CD8-positive, alpha-beta memory T cell (primary cell): ENCODE data around the gene CELA2A. TPM values are rescaled to one million over a fixed set of nuclear protein-coding genes. Genes with fewer than 3 reads are reported as not detected.
A peak's percentile ranks its signal among the peaks of the same experiment; 100 is the strongest.

Experiments
- CTCF ChIA-PET: fragments of 350-600 bp; sonication (Branson Sonifier 250); formaldehyde crosslinking; loops from one replicate; lab custom pipeline; 2021; ENCODE audit warnings: antibody characterized with exemption; lab: Charles Lee
- POLR2A ChIA-PET: fragments of 350-600 bp; sonication (Branson Sonifier 250); formaldehyde crosslinking; loops from one replicate; lab custom pipeline; 2021; ENCODE audit warnings: antibody characterized with exemption; lab: Charles Lee
- DNase-seq, 5 donors: peaks; one replicate each; pipeline versions ENCODE4 v3.0.0 to v3.0.0-alpha.2; 2020 to 2022; ENCODE audit warnings: mixed read lengths in 1 of 5
- H3K27ac ChIP-seq: one replicate; pipeline ENCODE4 v1.7.0; 2013; ENCODE audit warnings: low read depth, mild to moderate bottlenecking, low read length, moderate library complexity
- H3K27me3 ChIP-seq: 2 replicates; pipeline ENCODE4 v1.7.0; 2013; ENCODE audit warnings: low read length, mild to moderate bottlenecking; ENCODE audit not compliant: insufficient read depth, poor library complexity, severe bottlenecking
- H3K36me3 ChIP-seq: 2 replicates; pipeline ENCODE4 v1.7.0; 2013; ENCODE audit warnings: mild to moderate bottlenecking, low read length, moderate library complexity; ENCODE audit not compliant: insufficient read depth
- H3K4me1 ChIP-seq: 2 replicates; pipeline ENCODE4 v1.7.0; 2013; ENCODE audit warnings: mild to moderate bottlenecking, low read length, moderate library complexity; ENCODE audit not compliant: insufficient read depth
- H3K4me3 ChIP-seq: 2 replicates; pipeline ENCODE4 v1.7.0; 2013; ENCODE audit warnings: mild to moderate bottlenecking, low read length
- H3K9me3 ChIP-seq: 2 replicates; pipeline ENCODE4 v1.7.0; 2013; ENCODE audit warnings: mild to moderate bottlenecking, low read length
- H3K27ac Mint-ChIP-seq, 8 donors: one replicate each; pipeline ENCODE4 v1.8.0; 2020 to 2021; ENCODE audit warnings: mixed read lengths in 8 of 8, mild to moderate bottlenecking in 6 of 8, inconsistent platforms in 3 of 8, moderate library complexity in 3 of 8
- H3K27me3 Mint-ChIP-seq, 2 donors: one replicate each; pipeline ENCODE4 v1.8.0; 2020 to 2021; ENCODE audit warnings: mixed read lengths in 2 of 2, mild to moderate bottlenecking in 1 of 2, moderate library complexity in 1 of 2
- H3K36me3 Mint-ChIP-seq, 3 donors: one replicate each; pipeline ENCODE4 v1.8.0; 2020 to 2021; ENCODE audit warnings: mixed read lengths in 3 of 3, inconsistent platforms in 1 of 3, mild to moderate bottlenecking in 1 of 3
- H3K4me1 Mint-ChIP-seq, 3 donors: one replicate each; pipeline ENCODE4 v1.8.0; 2020 to 2021; ENCODE audit warnings: mixed read lengths in 3 of 3, inconsistent platforms in 1 of 3, mild to moderate bottlenecking in 1 of 3
- H3K4me3 Mint-ChIP-seq, 7 donors: one replicate each; pipeline ENCODE4 v1.8.0; 2020 to 2021; ENCODE audit warnings: mixed read lengths in 7 of 7, mild to moderate bottlenecking in 6 of 7, moderate library complexity in 4 of 7, inconsistent platforms in 2 of 7
- H3K9me3 Mint-ChIP-seq, 5 donors: one replicate each; pipeline ENCODE4 v1.8.0; 2020 to 2022; ENCODE audit warnings: mixed read lengths in 5 of 5, mild to moderate bottlenecking in 3 of 5, moderate library complexity in 2 of 5, inconsistent platforms in 1 of 5
- polyA plus RNA-seq: library from polyadenylated mRNA; unstranded; fragments of 300-500 nt; fragmentation: Illumina TruSeq; gene quantifications from one replicate; pipeline ENCODE4 v1.2.3, GENCODE V29; 2021
- total RNA-seq, 2 experiments: library from RNA; stranded (reverse); gene quantifications; one replicate each; pipeline ENCODE4 v1.2.3, GENCODE V29; 2021

Gene CELA2A
- total and polyA plus RNA-seq, 3 experiments from 2014 or later: not detected

- Histone ChIP-seq H3K4me3 (no peak overlapping the region), H3K9me3 (no peaks in the 10 kb centered on the region), H3K27me3 (no peaks in the 10 kb centered on the region), H3K4me1 (no peaks in the 10 kb centered on the region), H3K27ac (no peak overlapping the region), H3K36me3 (no peaks in the 10 kb centered on the region)
- H3K27ac Mint-ChIP-seq: no peak overlapping the region
- ChIA-PET CTCF (no interaction called here), POLR2A (interaction anchor here (0.7 kb wide), 1 partner anchor 15 kb away, joined by 4 read pairs; no protein-coding TSS in a partner anchor)
- no peaks in the 10 kb centered on the region for H3K9me3 Mint-ChIP-seq
- no peaks in the 10 kb centered on the region for H3K36me3 Mint-ChIP-seq
- H3K4me1 Mint-ChIP-seq: peaks cover 0 to 8% (median 2%) of the 10 kb centered on the region in 3 donors
- no peak overlapping the region for H3K4me3 Mint-ChIP-seq
- no peak for DNase-seq
- H3K27me3 Mint-ChIP-seq: peaks cover 7 to 10% of the 10 kb centered on the region in 2 donors
Observed at GRCh38 chr1:15442119-15442518, 14.4 kb upstream of the CELA2A start.

- DNase-seq: no peak
- Histone ChIP-seq H3K27me3 (no peaks in the 10 kb centered on the region), H3K4me3 (no peak overlapping the region), H3K36me3 (no peaks in the 10 kb centered on the region), H3K4me1 (no peaks in the 10 kb centered on the region), H3K9me3 (no peaks in the 10 kb centered on the region), H3K27ac (no peak overlapping the region)
- Mint-ChIP-seq H3K9me3 (no peaks in the 10 kb centered on the region), H3K4me3 (no peak overlapping the region), H3K36me3 (no peaks in the 10 kb centered on the region), H3K4me1 (peaks cover 0 to 8% (median 2%) of the 10 kb centered on the region in 3 donors), H3K27ac (no peak overlapping the region), H3K27me3 (peaks cover 8 to 16% of the 10 kb centered on the region in 2 donors)
- POLR2A ChIA-PET: interaction anchor here (0.8 kb wide), 1 partner anchor 10 kb away, joined by 4 read pairs; no protein-coding TSS in a partner anchor
- CTCF ChIA-PET: no interaction called here
Observed at GRCh38 chr1:15442759-15443158, 13.8 kb upstream of the CELA2A start.

- H3K27ac ChIP-seq: no peak overlapping the region
- DNase-seq: no peak
- H3K27me3 ChIP-seq: no peaks in the 10 kb centered on the region
- Mint-ChIP-seq H3K36me3 (no peaks in the 10 kb centered on the region), H3K4me1 (peaks cover 0 to 8% (median 2%) of the 10 kb centered on the region in 3 donors), H3K9me3 (no peaks in the 10 kb centered on the region), H3K4me3 (no peak overlapping the region), H3K27me3 (peaks cover 8 to 19% of the 10 kb centered on the region in 2 donors), H3K27ac (no peak overlapping the region)
- no peaks in the 10 kb centered on the region for H3K9me3 ChIP-seq
- no peak overlapping the region for H3K4me3 ChIP-seq
- ChIA-PET CTCF (no interaction called here), POLR2A (interaction anchor here (0.8 kb wide), 1 partner anchor 11 kb away, joined by 4 read pairs; no protein-coding TSS in a partner anchor)
- H3K36me3 ChIP-seq: no peaks in the 10 kb centered on the region
- no peaks in the 10 kb centered on the region for H3K4me1 ChIP-seq
Observed at GRCh38 chr1:15443281-15443680, 13.3 kb upstream of the CELA2A start.

- POLR2A ChIA-PET: no interaction called here
- Histone ChIP-seq H3K4me3 (no peak overlapping the region), H3K36me3 (no peaks in the 10 kb centered on the region), H3K27me3 (no peaks in the 10 kb centered on the region), H3K27ac (no peak overlapping the region), H3K9me3 (no peaks in the 10 kb centered on the region), H3K4me1 (no peaks in the 10 kb centered on the region)
- no peak for DNase-seq
- CTCF ChIA-PET: no interaction called here
- Mint-ChIP-seq H3K27me3 (peaks cover 12 to 27% of the 10 kb centered on the region in 2 donors), H3K36me3 (no peaks in the 10 kb centered on the region), H3K4me1 (peaks cover 0 to 8% (median 2%) of the 10 kb centered on the region in 3 donors), H3K4me3 (peak overlapping the region in 1 of 7 donors; percentile 51), H3K9me3 (no peaks in the 10 kb centered on the region), H3K27ac (no peak overlapping the region)
Observed at GRCh38 chr1:15444468-15445389, 11.8 kb upstream of the CELA2A start.

- H3K4me1 Mint-ChIP-seq: peaks cover 0 to 8% (median 2%) of the 10 kb centered on the region in 3 donors
- ChIA-PET CTCF (no interaction called here), POLR2A (no interaction called here)
- Histone ChIP-seq H3K36me3 (no peaks in the 10 kb centered on the region), H3K27me3 (no peaks in the 10 kb centered on the region), H3K9me3 (no peaks in the 10 kb centered on the region), H3K27ac (no peak overlapping the region), H3K4me1 (no peaks in the 10 kb centered on the region), H3K4me3 (no peak overlapping the region)
- H3K4me3 Mint-ChIP-seq: peak overlapping the region in 1 of 7 donors; percentile 51
- H3K27ac Mint-ChIP-seq: no peak overlapping the region
- peaks cover 14 to 29% of the 10 kb centered on the region in 2 donors for H3K27me3 Mint-ChIP-seq
- H3K9me3 Mint-ChIP-seq: no peaks in the 10 kb centered on the region
- DNase-seq: no peak
- no peaks in the 10 kb centered on the region for H3K36me3 Mint-ChIP-seq
Observed at GRCh38 chr1:15445390-15446122, 11.0 kb upstream of the CELA2A start.

- no peak overlapping the region for H3K27ac ChIP-seq
- no peak for DNase-seq
- Mint-ChIP-seq H3K27ac (no peak overlapping the region), H3K27me3 (peaks cover 14 to 34% of the 10 kb centered on the region in 2 donors), H3K4me3 (no peak overlapping the region), H3K36me3 (peaks cover 0 to 4% (median 0%) of the 10 kb centered on the region in 3 donors), H3K9me3 (no peaks in the 10 kb centered on the region), H3K4me1 (peaks cover 0 to 8% (median 2%) of the 10 kb centered on the region in 3 donors)
- no peaks in the 10 kb centered on the region for H3K4me1 ChIP-seq
- no peak overlapping the region for H3K4me3 ChIP-seq
- POLR2A ChIA-PET: no interaction called here
- H3K9me3 ChIP-seq: no peaks in the 10 kb centered on the region
- CTCF ChIA-PET: no interaction called here
- no peaks in the 10 kb centered on the region for H3K27me3 ChIP-seq
- H3K36me3 ChIP-seq: no peaks in the 10 kb centered on the region
Observed at GRCh38 chr1:15446212-15446611, 10.3 kb upstream of the CELA2A start.

GRCh38 chr1:15448877-15449462 lies 7.6 kb upstream of the CELA2A start:
- Histone ChIP-seq H3K36me3 (no peaks in the 10 kb centered on the region), H3K27me3 (no peaks in the 10 kb centered on the region), H3K4me3 (no peak overlapping the region), H3K4me1 (no peaks in the 10 kb centered on the region), H3K9me3 (no peaks in the 10 kb centered on the region), H3K27ac (no peak overlapping the region)
- CTCF ChIA-PET: no interaction called here
- Mint-ChIP-seq H3K27me3 (peaks cover 13 to 34% of the 10 kb centered on the region in 2 donors), H3K4me3 (no peak overlapping the region), H3K9me3 (no peaks in the 10 kb centered on the region), H3K36me3 (peaks cover 0 to 4% (median 0%) of the 10 kb centered on the region in 3 donors), H3K27ac (no peak overlapping the region), H3K4me1 (peaks cover 0 to 8% (median 2%) of the 10 kb centered on the region in 3 donors)
- DNase-seq: no peak
- POLR2A ChIA-PET: no interaction called here
